GM12878 (cell line): Measurements from ENCODE around the gene MRGPRF. TPM values are rescaled to one million over a fixed set of nuclear protein-coding genes. Genes with fewer than 3 reads are reported as not detected.

Experiments used
- ATAC-seq: fragments of 200-7000 bp; cut with Tn5 transposase; 3 replicates; pipeline ENCODE4 v1.9.1; 2020; ENCODE audit warnings: mild to moderate bottlenecking, moderate library complexity
- BruUV-seq: library from RNA; stranded (reverse); fragments of 400-500 nt; replicated peaks from 2 replicates; lab custom pipeline; 2021; lab: Mats Ljungman, UMichigan
- CTCF ChIA-PET: fragments of 300-600 bp; sonication (Branson Sonifier 250); formaldehyde crosslinking; extraction: SDS; loops from one replicate; lab custom pipeline; 2021; ENCODE audit warnings: inconsistent platforms; lab: Yijun Ruan, JAX
- POLR2A ChIA-PET: fragments of 350-600 bp; formaldehyde crosslinking; extraction: SDS; loops from one replicate; lab custom pipeline; 2021; ENCODE audit warnings: inconsistent platforms; lab: Charles Lee
- RAD21 ChIA-PET: fragments of 300-600 bp; sonication (Branson Sonifier 250); formaldehyde crosslinking; loops from one replicate; lab custom pipeline; 2023; ENCODE audit warnings: antibody characterized with exemption; ENCODE audit not compliant: unreplicated experiment; lab: Charles Lee
- SMC1A ChIA-PET: fragments of 300-600 bp; sonication (Branson Sonifier 250); formaldehyde crosslinking; loops from one replicate; lab custom pipeline; 2023; ENCODE audit not compliant: unreplicated experiment, uncharacterized antibody; lab: Charles Lee
- DNase-seq: peaks from one replicate; pipeline ENCODE4 v3.0.0-alpha.2; 2011; ENCODE audit warnings: low read depth, low spot score
- FAIRE-seq: peaks from 3 replicates; lab custom pipeline; 2011; peaks lifted over from hg19 to GRCh38; lab: Jason Lieb, UNC
- H2AFZ ChIP-seq: 2 replicates; pipeline ENCODE4 v1.6.0; 2011; ENCODE audit warnings: low read depth, low read length, control low read depth; ENCODE audit not compliant: control insufficient read depth
- H3K27ac ChIP-seq: 2 replicates; pipeline ENCODE4 v1.5.1; 2011; ENCODE audit warnings: control low read depth; ENCODE audit not compliant: control insufficient read depth, insufficient read depth
- H3K27me3 ChIP-seq, 2 experiments: replicated peaks in 1 of 2; 2 replicates each; pipeline versions ENCODE4 v1.6.0 to v1.6.1; 2011; ENCODE audit warnings: low read length in 1 of 2; ENCODE audit not compliant: control insufficient read depth in 2 of 2, insufficient read depth in 2 of 2
- H3K36me3 ChIP-seq, 2 experiments: 2 replicates each; pipeline ENCODE4 v1.5.1; 2011; ENCODE audit warnings: low read length in 1 of 2; ENCODE audit not compliant: control insufficient read depth in 2 of 2, insufficient read depth in 2 of 2
- H3K4me1 ChIP-seq: 2 replicates; pipeline ENCODE4 v1.6.1; 2011; ENCODE audit warnings: mild to moderate bottlenecking, low read length, moderate library complexity, mixed read lengths; ENCODE audit not compliant: control insufficient read depth, insufficient read depth
- H3K4me2 ChIP-seq: 2 replicates; pipeline ENCODE4 v1.6.0; 2011; ENCODE audit warnings: control low read depth; ENCODE audit not compliant: control insufficient read depth, insufficient read depth
- H3K4me3 ChIP-seq: fragments of 200-600 bp; sonication (generic); 2 replicates; pipeline ENCODE4 v1.5.1; 2016
- H3K79me2 ChIP-seq: 2 replicates; pipeline ENCODE4 v1.6.0; 2011; ENCODE audit warnings: low read length; ENCODE audit not compliant: control insufficient read depth, insufficient read depth
- H3K9ac ChIP-seq: 2 replicates; pipeline ENCODE4 v1.8.0; 2011; ENCODE audit warnings: low read length, control low read depth, mixed read lengths; ENCODE audit not compliant: control insufficient read depth, insufficient read depth
- H3K9me3 ChIP-seq: replicated peaks from 3 replicates; pipeline ENCODE4 v1.5.1; 2011; ENCODE audit warnings: mild to moderate bottlenecking, low read length; ENCODE audit not compliant: control insufficient read depth, insufficient read depth
- H4K20me1 ChIP-seq: 2 replicates; pipeline ENCODE4 v1.6.0; 2011; ENCODE audit not compliant: control insufficient read depth, insufficient read depth
- CHD4 ChIP-seq: fragments of 200-600 bp; sonication (generic); IDR thresholded peaks from 2 replicates; pipeline ENCODE4 v1.6.1; 2016; ENCODE audit warnings: mild to moderate bottlenecking
- IKZF2 ChIP-seq, 2 experiments: fragments of 450-650 bp; IDR thresholded peaks; 2 replicates each; pipeline ENCODE4 v1.6.1; 2017; ENCODE audit warnings: mild to moderate bottlenecking in 2 of 2, moderate library complexity in 2 of 2
- POU2F2 ChIP-seq: IDR thresholded peaks from 3 replicates; pipeline ENCODE4 v1.6.1; 2011; ENCODE audit warnings: low read depth, mild to moderate bottlenecking, low read length, borderline replicate concordance
- SKIL ChIP-seq: fragments of 450-650 bp; IDR thresholded peaks from 2 replicates; pipeline ENCODE4 v1.6.1; 2017; ENCODE audit warnings: mild to moderate bottlenecking, low read depth, inconsistent platforms; ENCODE audit not compliant: poor library complexity, severe bottlenecking
- SMAD5 ChIP-seq: IDR thresholded peaks from 2 replicates; pipeline ENCODE4 v1.6.1; 2016; ENCODE audit warnings: antibody characterized with exemption, low read depth
- SREBF2 ChIP-seq: IDR thresholded peaks from 2 replicates; pipeline ENCODE4 v1.6.1; 2012; ENCODE audit warnings: mild to moderate bottlenecking, low read length
- WGBS: methylation state at CpG from one replicate; pipeline ENCODE4 v1.1.6; 2016; ENCODE audit warnings: low lambda C conversion rate; ENCODE audit not compliant: insufficient replicate concordance, insufficient coverage; ENCODE audit errors: missing lambda C conversion rate; 5-methylcytosine and 5-hydroxymethylcytosine counted together
- in situ Hi-C: fragments of 300-500 bp; cut with MboI; formaldehyde crosslinking; loops from 9 replicates; pipeline ENCODE4 v1.14.3; 2018; ENCODE audit warnings: mixed read lengths
- intact Hi-C: fragments of 100-400 bp; cut with micrococcal nuclease; formaldehyde crosslinking; loops from one replicate; pipeline ENCODE4 v1.14.2; 2022; ENCODE audit not compliant: unreplicated experiment
- polyA plus RNA-seq, 11 experiments: library from polyadenylated mRNA; depleted of rRNA in 4 of 11; unstranded in 6 of 11; stranded (reverse) in 5 of 11; fragments of >200 nt; fragmentation: Nextera tagmentation in 4 of 11; fragmentation: Illumina TruSeq in 1 of 11; extraction: Ambion mirVana in 4 of 11; extraction: Trizol in 1 of 11; gene quantifications; 1 replicate in 1 of 11; 2 replicates in 10 of 11; pipeline versions ENCODE4 v1.2.1 to v1.2.3, GENCODE V29; 2011 to 2016; ENCODE audit warnings: inconsistent platforms in 2 of 11, missing spikeins in 2 of 11, low read depth in 1 of 11
- total RNA-seq, 4 experiments: library from RNA; depleted of rRNA in 3 of 4; stranded (reverse); fragments of >200 nt in 3 of 4; fragmentation: Illumina TruSeq in 1 of 4; extraction: Trizol in 1 of 4; gene quantifications; 2 replicates each; pipeline versions ENCODE4 v1.2.1 to v1.2.3, GENCODE V29; 2013 to 2021

The MRGPRF gene
- total and polyA plus RNA-seq, 10 of the 15 experiments (the other 5 are each of a cell fraction or from before 2014, with no cell fraction given), result not detected

- Histone ChIP-seq H3K9me3 (no peaks in the 10 kb centered on the region), H3K27ac (no peak overlapping the region), H2AFZ (no peak overlapping the region), H3K36me3 (no peaks in the 10 kb centered on the region), H3K27me3 (peaks cover 0 to 2% of the 10 kb centered on the region in 2 experiments; a peak in 3 of 4 replicates), H4K20me1 (no peaks in the 10 kb centered on the region), H3K4me2 (no peak overlapping the region), H3K9ac (no peak overlapping the region), H3K4me3 (no peak overlapping the region), H3K4me1 (no peaks in the 10 kb centered on the region), H3K79me2 (no peaks in the 10 kb centered on the region)
- intact Hi-C loops, result no loop called here
- ATAC-seq (no peak), FAIRE-seq (no peak), DNase-seq (no peak)
- TF ChIP-seq SMAD5, result no peak
- no peak for TF ChIP-seq IKZF2 (IDR thresholded peaks at IDR 0.05)
- TF ChIP-seq SKIL, result no peak
- no peak for TF ChIP-seq SREBF2
- 62% methylated on average over 7 of the region's 7 CpGs for WGBS
- ChIA-PET RAD21 (no interaction called here), POLR2A (no interaction called here), CTCF (interaction anchor here (0.7 kb wide), 1 partner anchor 71 kb away, joined by 3 read pairs; no protein-coding TSS in a partner anchor), SMC1A (no interaction called here)
- in situ Hi-C loops, result no loop called here
- BruUV-seq, result no TSS peak
Observed at GRCh38 chr11:69032833-69033232, 19.8 kb upstream of the MRGPRF start.

- RAD21 ChIA-PET, result no interaction called here
- Histone ChIP-seq H3K27ac (no peak overlapping the region), H3K27me3 (peaks cover 0 to 2% of the 10 kb centered on the region in 2 experiments; a peak in 3 of 4 replicates), H2AFZ (no peak overlapping the region), H3K79me2 (no peaks in the 10 kb centered on the region), H3K9me3 (no peaks in the 10 kb centered on the region), H3K36me3 (no peaks in the 10 kb centered on the region), H3K4me2 (no peak overlapping the region), H4K20me1 (no peaks in the 10 kb centered on the region), H3K4me3 (no peak overlapping the region), H3K9ac (no peak overlapping the region), H3K4me1 (no peaks in the 10 kb centered on the region)
- FAIRE-seq (no peak), ATAC-seq (no peak), DNase-seq (no peak)
- BruUV-seq, result no TSS peak
- in situ Hi-C loops (no loop called here), intact Hi-C loops (no loop called here)
- SMC1A ChIA-PET, result no interaction called here
- TF ChIP-seq CHD4 (no peak), SMAD5 (no peak), POU2F2 (no peak)
- POLR2A ChIA-PET, result no interaction called here
- CTCF ChIA-PET, result no interaction called here
- 74% methylated on average over 6 of the region's 6 CpGs for WGBS
Observed at GRCh38 chr11:69030301-69030700, 17.3 kb upstream of the MRGPRF start.
